Fibroblast of the aortic adventitia (primary cell): Measurements from ENCODE around the gene HOXC5. TPM values are rescaled to one million over a fixed set of nuclear protein-coding genes. Genes with fewer than 3 reads are reported as not detected.

Experiments used
- DNase-seq: peaks from one replicate; pipeline ENCODE4 v3.0.0-alpha.2; 2010; ENCODE audit warnings: low read depth
- H3K4me3 ChIP-seq: 2 replicates; pipeline ENCODE4 v1.5.1; 2011; ENCODE audit warnings: low read depth, mild to moderate bottlenecking, control low read depth, low read length, moderate library complexity
- CTCF ChIP-seq: IDR thresholded peaks from 2 replicates; pipeline ENCODE4 v1.5.1; 2011; ENCODE audit warnings: mild to moderate bottlenecking, low read length, control low read depth, inconsistent platforms; ENCODE audit not compliant: insufficient read depth
- total RNA-seq: library from RNA; depleted of rRNA; stranded (reverse); fragments of >200 nt; gene quantifications from 2 replicates; pipeline ENCODE4 v1.2.3, GENCODE V29; 2012; ENCODE audit warnings: low replicate concordance

HOXC5 gene
- total RNA-seq, 1 donor = 0.18 TPM

GRCh38 chr12:54056110-54056509, 23.3 kb downstream of the HOXC5 start:
- TF ChIP-seq CTCF = no peak
- no peak for DNase-seq
- H3K4me3 ChIP-seq = peak overlapping the region; percentile 11

- no peak for TF ChIP-seq CTCF
- no peak overlapping the region for H3K4me3 ChIP-seq
- DNase-seq = no peak
Measured at GRCh38 chr12:54058128-54058768, 25.4 kb downstream of the HOXC5 start.

GRCh38 chr12:54059668-54060067, 26.8 kb downstream of the HOXC5 start:
- DNase-seq = no peak
- no peak for TF ChIP-seq CTCF
- no peak overlapping the region for H3K4me3 ChIP-seq

GRCh38 chr12:54060174-54060974, 27.5 kb downstream of the HOXC5 start:
- no peak for TF ChIP-seq CTCF
- no peak for DNase-seq
- no peak overlapping the region for H3K4me3 ChIP-seq

GRCh38 chr12:54060975-54061778, 28.3 kb downstream of the HOXC5 start:
- DNase-seq = no peak
- no peak overlapping the region for H3K4me3 ChIP-seq
- TF ChIP-seq CTCF = no peak

- TF ChIP-seq CTCF = no peak
- DNase-seq = no peak
Measured at GRCh38 chr12:54065677-54066076, 32.8 kb downstream of the HOXC5 start.

More at GRCh38 chr12:54065677-54066076, 32.8 kb downstream of the HOXC5 start:
- no peak overlapping the region for H3K4me3 ChIP-seq
